ENCODE results near the gene FLVCR2.

- no peak for TF ChIP-seq CTCF (IDR thresholded peaks at IDR 0.05)
- no peak for TF ChIP-seq POLR2A (IDR thresholded peaks at IDR 0.05)
Measured at GRCh38 chr14:75605916-75606315, 27.5 kb downstream of the FLVCR2 start.
